ENCODE data around the gene DTX4.

The DTX4 gene

GRCh38 chr11:59192446-59193020 is 20.6 kb downstream of the DTX4 start:
- no peak for DNase-seq

GRCh38 chr11:59193587-59194130 is 21.7 kb downstream of the DTX4 start:
- DNase-seq = no peak

GRCh38 chr11:59195586-59195985 is 23.7 kb downstream of the DTX4 start:
- DNase-seq = no peak

DNA sequence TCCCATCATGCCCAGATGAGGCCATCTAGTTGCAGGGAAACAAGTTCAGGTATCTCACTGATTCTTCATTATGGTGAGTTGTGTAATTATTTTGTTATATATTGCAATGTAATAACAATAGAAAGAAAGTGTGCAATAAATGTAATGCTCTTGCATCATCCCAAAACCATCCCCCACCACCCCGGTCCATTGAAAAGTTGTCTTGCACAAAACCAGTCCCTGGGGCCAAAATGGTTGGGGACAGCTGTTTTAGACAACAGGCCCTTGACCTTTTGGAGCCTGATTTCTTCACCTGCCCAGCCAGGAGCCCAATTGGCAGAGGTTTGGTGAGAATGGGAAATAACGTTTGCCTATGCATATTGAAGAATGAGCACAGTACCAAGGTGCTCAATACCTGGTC is 24.8 kb downstream of the DTX4 start:
- DNase-seq = no peak

DNA sequence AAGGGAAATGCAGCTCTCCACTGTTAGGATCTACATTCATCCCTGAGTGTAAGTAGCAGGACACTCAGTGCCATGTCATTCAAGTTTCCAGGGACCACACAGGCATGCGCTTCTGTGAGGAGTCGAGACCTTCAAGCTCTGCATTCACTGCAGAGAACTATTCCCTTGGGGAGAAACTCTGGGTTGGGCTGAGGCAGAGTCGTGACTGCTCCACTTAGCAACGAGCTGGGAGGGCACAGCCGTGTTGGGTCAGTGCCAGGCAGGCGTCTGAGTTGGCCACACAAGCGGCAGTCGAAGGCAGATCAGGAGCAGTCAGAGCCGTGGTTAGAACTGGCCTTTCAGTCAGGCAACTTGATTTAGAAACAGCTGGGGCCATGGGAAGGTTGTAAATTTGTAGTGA is 26.1 kb downstream of the DTX4 start:
- no peak for DNase-seq

- DNase-seq = no peak
These were observed 26.8 kb downstream of the DTX4 start for GRCh38 chr11:59198726-59199125.

DNA sequence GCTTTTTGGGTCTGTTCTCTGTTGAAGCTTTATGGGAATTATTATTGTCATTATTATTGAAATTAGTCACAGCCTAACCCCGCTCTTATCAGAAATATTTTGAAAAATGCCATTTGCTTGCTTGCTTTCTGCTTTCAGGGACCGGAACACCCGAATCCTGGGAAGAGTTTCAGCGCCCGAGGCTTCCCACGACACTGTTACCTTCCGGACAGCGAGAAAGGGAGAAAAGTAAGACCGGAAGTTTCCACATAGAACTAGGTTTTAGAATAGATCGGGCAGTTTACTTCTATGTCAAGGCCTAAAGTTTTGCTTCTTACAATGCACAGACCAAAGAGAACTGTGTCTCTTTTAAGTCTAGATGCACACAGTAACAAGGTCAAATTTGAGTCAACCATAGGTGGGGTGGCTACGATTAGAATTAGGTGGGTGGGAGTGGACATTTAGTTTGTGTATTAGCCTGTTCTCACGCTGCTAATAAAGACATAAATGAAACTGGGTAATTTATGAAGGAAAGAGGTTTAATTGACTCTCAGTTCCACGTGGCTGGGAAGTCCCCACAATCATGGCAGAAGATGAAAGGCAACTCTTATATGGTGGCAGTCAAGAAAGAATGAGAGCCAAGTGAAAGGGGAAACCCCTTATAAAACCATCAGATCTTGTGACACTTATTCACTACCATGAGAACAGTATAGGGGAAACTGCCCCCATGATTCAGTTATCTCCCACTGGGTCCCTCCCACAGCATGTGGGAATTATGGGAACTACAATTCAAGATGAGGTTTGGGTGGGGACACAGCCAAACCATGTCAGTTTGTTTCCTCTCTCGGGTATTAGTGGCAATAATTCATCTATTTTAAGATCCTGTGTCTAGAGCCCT is 27.9 kb downstream of the DTX4 start:
- no peak for DNase-seq

DNA sequence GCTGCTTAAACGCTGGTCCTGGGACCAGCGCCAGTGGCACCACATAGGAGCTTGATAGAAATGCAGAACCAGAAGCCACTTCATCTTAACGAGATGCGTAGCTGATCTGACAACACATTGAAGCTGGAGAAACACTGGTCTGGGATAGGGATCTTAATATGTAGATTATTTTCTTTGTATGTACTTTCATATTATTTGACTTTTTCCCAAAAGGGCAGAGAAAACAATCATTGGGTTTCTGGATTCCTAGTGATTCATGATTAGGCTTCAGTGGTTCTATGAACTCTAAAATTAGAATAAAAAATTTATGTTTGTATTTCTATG is 28.5 kb downstream of the DTX4 start:
- no peak for DNase-seq

GRCh38 chr11:59201353-59201752 is 29.4 kb downstream of the DTX4 start:
- DNase-seq = no peak

DNA sequence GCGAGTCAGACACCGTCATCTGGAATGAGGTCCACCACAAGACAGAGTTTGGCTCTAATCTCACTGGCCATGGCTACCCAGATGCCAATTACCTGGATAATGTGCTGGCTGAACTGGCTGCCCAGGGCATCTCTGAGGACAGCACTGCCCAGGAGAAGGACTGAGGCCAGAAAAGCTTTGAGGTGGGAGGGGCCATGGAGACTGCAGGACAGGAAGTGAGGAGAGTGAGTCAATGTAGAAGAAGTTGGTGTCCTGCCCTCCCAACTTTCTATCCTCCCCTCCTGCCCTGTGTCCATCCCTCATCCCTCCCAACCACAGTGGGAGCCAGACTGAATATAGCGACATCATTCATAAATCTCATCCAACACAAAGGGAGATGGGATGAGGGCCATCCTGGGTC is 32.8 kb downstream of the DTX4 start:
- DNase-seq = no peak

DNA sequence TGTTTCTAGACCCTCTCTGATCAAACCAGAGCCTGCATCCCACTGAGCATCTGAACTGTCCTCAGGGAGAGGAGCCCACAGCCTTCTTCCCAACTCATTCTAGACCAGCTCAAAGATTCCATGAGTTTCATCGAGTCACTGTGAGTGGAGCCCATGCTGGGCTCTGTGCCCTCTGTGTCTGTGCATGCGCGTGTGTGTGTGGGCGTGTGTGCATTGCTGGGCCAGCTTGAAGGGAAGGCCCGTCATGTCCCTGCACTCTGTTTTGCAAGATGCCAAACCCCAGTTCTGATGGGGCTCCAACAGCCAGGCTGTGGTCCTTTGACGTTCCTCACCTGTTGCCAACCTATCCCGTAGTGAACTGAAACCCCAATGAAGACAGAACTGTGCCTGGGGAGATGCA is 33.7 kb downstream of the DTX4 start:
- DNase-seq = no peak

DNA sequence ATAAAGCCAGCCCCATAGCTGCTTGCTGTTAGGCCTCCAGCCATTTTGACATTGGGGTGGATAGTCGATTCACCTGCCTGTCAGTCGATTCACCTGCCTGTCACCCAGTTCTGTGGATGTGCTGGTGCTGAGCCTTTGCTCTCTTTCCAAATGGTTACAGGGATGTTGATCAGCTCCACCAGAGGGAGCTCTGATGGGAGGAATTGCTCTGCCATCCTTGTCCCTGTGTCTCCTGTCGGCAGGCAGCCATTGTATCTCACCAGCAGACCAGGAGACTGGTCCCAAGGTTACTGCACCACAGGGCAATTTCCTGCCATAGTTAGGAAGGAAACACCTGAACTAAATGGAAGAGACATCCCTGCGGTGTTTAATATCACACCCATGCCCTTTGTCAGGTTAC is 34.7 kb downstream of the DTX4 start:
- peak; percentile 4 for DNase-seq

DNA sequence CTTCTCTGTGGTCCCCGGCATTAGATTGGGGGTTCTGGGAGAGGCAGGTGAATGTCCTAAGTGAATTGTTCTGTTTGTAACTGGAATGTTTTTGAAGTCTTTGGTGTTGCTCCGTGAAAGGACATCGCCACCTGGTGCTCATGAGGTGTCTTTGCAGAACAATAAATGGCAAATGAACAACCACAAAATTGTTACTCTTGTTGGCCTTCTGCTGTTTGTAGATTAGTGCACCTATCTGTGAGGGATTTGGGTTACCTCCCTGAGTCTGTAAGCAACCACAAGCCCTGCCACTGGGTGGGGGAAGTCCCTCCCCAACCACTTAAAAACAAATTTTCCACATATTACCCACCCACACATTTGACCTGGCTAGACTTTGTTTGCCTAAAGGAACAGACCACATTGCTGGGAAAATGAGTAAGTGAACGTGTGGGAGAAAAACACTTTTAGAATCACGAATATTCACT is 36.1 kb downstream of the DTX4 start:
- DNase-seq = peak; percentile 30

DNA sequence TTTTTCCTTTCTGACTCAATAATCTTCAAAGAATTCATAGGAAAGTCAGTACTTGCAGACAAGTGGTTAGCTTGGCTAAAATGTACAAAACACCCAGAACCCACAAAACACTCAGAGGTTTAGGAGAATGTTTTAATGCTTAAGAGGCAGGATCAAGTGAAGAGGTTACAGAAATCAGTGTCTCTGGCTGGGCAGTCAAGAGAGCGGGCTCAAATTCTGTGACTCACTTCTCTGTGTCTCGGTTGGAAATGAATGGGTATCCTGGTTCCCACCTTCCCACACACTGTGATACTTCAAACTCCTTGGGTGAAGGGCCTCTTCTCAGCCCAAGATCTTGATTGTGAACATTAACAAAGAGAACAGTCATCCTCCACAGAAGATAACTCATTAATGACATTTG is 37.0 kb downstream of the DTX4 start:
- no peak for DNase-seq

DNA sequence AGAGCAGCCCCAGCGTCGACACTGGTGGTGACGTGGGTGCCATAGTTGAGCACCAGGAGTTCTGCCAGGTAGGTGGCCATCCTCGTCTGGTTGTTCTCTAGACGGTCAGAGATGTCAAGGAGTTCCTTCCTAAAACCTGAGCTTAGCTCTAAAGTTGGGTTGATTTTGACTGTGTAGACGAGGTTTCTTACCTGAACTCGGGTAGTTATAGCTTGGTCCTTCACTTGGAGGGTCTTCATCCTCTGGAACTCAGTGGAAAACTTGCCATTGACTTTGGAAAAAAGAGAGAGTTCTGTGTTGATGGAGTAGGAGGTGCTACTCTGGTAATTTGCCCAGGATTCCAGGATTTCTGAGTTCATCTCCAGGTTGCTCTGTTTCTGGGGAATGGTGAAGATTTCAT is 40.3 kb downstream of the DTX4 start:
- no peak for DNase-seq

DNA sequence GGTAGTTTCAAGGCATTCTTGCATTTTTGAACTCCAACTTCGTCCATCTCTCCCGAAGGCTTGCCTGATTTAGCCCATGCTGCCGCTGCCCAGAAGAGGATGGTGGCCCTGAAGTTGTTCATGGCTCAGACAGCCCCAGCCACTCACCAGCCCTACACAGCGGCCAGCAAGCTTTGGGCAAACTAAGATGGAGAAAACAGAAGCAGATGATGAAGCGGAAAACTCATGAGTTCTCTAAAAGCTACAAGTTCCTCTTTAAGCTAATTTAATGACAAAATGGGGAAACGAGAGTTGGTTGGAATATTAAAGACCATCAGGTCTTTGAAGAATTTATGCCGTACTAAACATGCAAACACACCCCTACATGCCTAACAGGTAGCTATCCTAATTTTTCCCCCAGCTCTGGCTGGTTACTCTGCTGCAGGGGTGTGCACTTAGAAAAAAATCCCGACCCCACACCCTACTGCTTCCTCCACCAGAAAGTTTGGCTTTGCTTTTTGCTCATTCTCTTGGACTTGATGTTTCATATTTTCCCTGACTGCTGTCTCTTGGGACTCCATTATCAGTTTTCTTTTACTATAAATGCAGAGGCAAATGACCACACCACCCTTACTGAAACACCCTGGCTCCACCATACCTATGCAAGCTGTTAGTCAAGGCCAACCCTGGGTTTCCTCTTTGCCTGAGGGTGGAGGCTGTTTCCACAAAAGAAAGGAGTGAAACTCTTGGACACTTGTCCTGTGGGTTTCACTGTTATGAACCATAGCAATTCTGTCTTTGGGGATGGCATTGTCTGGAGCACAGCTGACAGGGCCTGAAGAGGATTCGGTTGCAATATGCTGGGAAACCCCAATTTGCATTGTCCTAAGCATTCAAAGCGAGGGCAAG is 41.1 kb downstream of the DTX4 start, which contains the start of gene MPEG1:
Gene MPEG1 (minus strand): TSS at position 184 of the 888 bp plus-strand sequence. CDS start 62 bp downstream, at position 122.
- no peak for DNase-seq

DNA sequence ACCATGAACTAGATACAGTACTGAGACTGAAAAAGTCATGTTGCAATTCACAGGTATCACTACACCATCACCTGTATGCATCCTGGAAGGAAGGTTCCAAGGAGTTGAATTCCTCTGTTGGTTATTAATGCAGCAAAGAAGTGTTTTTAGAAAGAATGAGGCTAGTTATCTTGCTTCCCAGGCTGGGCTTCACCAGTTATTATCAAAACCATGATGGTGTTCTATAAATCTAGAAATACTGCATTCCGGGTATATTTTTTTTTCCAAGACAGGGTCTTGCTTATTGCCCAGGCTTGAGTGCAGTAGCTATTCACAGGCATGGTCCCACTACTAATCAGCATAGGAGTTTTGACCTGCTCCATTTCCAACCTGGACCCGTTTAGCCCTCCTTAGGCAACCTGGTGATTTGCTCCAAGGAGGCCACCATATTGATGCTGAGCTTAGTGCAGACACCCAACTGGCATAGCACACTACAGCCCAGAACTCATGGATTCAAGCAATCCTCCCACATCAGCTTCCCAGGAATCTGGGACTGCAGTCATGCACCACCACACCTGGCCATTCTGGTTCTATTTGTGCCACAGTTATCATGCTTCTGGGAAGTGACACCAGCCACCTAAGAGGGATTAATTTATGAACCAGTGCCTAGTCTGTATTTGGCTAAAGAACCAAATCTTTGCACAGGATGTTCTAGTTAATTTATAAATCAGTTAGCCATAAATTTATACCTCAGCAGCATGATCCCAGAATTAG is 42.4 kb downstream of the DTX4 start:
- no peak for DNase-seq

DNA sequence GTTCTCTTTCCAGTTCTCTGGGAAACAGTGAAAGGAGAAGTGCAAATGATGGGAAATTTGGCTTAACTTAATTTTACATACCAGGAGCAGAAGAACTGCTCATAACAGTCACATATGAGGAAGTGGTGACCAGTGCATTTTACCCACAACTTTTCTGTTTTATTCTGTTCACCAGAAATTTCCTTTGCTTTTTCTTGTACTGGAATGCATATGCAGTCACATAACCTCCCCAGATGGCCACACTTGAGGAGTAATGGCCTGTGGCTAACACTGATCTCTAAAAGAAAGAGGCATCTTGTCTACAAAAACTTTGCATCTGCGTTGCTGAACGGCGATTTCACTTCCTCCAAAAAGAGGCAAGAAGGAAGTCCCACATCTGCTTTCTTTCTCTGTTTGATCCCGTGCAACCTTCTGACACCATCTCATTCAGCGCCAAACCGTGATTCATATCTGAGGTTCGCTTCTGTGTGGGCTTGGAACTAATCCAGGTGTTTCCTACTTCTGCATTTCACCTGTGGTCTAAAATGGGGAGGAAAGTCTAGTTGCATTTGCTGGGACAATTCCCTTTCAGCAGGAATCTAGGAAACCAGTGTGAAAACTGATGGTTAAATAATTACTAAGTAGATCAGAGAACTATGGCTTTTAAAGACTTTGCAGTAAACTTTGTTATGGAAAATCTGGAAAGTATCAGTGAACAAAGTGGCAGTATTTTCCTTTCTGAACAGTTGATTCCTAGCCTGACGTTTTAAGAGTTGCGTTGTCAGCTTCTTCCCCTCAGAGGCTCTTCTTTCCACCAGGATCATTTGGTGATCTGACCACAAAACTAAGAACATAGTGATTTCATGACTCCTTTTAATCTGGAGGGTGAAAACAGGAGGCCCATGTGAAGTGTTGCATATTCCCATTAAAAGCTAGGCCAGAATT is 45.0 kb downstream of the DTX4 start:
- no peak for DNase-seq

DNA sequence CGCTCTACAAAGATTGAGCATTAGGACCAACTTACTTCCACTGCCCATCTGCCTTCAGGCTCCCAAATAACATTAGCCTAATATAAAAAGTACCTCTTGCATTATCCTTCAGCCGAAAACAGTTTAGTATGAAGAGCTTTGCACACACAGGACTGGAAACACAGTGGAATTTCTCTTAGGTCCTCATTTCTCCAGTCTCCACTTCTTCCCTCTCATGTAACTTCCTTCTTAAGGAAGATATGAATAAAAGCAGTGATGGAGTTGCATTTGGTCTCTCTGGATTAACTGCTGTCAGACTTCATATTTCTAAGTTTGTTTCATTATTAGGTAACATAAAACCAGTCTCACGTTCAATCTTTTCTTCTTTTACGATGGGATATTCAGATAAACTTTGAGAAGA is 46.4 kb downstream of the DTX4 start:
- DNase-seq = no peak

DNA sequence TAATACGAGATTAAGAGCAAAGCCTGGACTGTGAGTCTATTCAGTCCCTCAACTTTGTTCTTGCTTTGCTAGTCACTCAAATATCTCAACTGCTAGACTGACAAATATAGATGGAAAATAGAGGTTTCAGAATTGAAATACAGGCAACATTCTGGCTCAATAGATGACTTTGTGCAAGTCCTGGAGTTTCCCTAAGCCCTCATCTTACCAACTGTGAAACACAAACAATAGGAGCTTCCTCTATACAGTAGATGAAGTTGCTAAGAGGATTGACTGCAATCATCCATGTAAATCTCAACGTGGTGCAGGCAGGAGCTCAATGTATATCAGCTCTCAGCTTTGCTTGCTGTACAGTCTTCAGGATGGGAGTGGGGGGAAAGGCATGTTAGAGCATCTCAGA is 47.0 kb downstream of the DTX4 start:
- DNase-seq = no peak

GRCh38 chr11:59219836-59220235 is 47.9 kb downstream of the DTX4 start:
- no peak for DNase-seq

All from NCI-H2227 treated with DMSO at 0.1 percent for 48 hours (cell line).